GM15510 (cell line): ENCODE results near the gene HSD17B2.

ENCODE experiments used
- POLR2A ChIP-seq: IDR thresholded peaks from 3 replicates; pipeline ENCODE4 v1.6.1; 2011; ENCODE audit warnings: borderline replicate concordance; ENCODE audit not compliant: insufficient read length; ENCODE audit errors: extremely low read depth

The HSD17B2 gene

DNA sequence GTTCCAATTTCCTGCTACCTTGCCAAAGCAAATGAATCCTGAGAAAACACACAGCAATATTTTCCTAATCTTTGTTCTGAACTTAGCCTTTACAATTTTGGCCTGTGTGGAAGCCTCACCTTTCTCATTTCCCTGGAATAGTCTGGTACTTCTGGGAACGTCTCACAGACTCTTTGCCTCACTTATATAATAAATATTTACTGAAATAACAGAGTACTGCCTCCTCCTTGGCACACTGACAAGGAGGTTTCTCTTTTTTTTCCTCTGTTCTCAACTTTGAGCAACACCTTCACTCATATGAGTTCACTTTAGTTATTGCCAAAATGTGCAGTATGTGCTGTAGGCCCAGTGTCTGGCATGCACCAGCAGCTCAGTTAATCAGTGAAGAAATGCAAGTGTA lies 37.3 kb downstream of the HSD17B2 start:
- no peak for TF ChIP-seq POLR2A

DNA sequence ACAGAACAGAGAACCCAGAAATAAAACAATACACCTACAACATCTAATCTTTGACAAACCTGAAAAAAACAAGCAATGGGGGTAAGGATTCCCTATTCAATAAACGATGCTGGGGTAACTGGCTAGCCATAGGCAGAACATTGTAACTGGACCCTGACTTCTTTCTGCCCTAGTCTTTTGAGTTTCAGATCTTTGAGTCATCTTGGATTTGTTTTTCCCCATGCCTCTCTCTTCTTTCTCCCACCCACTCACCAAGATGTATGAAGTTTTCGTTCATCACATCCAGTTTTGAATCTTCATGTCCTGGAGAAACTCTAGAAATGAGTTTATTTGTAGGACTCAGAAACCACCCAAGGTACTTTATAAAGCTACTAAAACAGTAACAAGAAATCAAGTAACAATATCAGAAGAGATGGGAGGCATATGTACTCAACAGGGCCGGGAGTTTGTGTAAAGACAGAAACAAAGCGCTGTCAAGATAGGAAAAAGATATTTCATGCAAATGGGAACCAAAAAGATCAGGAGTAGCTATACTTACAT lies 39.0 kb downstream of the HSD17B2 start:
- TF ChIP-seq POLR2A: no peak

DNA sequence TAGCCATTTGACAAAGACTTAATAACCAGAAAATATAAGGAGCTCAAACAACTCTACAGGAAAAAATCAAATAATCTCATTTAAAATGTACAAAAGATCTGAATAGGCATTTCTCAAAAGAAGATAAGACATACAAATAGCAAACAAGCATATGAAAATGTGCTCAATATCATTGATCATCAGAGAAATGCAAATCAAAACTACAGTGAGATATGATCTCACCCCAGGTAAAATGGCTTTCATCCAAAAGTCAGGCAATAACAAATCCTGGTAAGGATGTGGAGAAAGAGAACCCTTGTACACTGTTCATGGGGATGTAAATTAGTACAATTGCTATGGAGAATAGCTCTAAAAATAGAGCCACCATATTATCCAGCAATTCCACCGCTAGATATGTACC lies 43.1 kb downstream of the HSD17B2 start:
- no peak for TF ChIP-seq POLR2A

DNA sequence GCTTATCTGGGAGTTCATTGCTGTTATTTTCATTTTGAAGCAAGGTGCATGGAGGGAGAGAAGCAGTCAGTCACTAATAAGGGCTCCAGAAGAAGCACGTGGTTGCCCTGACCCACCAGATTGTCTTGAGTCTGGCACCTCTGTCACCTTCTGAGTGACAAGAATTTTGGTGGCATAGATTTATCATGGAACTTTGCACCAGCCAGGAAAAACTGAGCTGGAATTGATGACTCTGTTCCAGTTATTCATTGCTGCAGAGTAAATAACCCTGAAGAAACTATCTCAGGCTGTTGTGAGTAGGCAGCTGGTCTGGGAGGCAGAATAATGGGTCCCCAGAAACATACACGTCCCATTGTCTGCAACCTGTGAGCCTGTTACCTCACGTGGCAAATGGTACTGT lies 44.8 kb downstream of the HSD17B2 start:
- no peak for TF ChIP-seq POLR2A

DNA sequence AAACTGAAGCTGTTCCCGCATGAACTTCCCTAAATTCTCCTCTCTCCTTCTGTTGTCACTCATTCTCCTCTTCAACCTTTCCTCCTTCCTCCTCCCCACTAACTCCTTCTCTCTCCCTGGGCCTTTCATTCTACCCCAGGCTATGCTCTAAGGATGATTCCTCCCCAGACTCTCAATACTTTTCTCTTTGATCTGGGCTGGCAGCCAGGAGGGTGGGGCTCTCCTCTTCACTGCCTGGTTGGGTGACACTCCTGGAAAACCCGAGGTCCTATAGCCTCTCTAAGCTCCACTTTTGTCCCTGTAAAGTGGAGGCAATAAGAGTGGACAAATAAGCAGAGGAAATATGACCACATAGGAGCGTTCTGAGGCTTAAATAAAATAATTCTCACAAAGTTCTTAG lies 46.2 kb downstream of the HSD17B2 start:
- no peak for TF ChIP-seq POLR2A

DNA sequence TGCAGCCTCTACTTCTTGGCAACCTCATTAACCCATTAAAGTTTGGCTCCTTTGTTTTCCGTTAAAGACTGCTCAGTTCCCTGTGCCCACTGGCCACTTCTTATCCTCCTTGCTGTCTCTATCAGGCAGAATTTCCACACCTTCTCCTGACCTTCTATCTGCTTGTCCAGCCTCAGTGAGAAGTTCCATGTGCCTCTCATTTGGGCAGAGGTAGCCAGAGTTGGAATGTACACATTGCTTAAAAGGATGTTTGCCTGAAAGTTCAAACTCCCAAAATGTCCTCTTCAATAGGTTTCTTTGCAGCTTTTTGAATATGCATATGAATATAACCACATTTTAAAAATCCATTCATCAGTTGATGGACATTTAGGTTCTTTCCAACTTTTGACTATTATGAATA lies 47.0 kb downstream of the HSD17B2 start:
- TF ChIP-seq POLR2A: no peak

DNA sequence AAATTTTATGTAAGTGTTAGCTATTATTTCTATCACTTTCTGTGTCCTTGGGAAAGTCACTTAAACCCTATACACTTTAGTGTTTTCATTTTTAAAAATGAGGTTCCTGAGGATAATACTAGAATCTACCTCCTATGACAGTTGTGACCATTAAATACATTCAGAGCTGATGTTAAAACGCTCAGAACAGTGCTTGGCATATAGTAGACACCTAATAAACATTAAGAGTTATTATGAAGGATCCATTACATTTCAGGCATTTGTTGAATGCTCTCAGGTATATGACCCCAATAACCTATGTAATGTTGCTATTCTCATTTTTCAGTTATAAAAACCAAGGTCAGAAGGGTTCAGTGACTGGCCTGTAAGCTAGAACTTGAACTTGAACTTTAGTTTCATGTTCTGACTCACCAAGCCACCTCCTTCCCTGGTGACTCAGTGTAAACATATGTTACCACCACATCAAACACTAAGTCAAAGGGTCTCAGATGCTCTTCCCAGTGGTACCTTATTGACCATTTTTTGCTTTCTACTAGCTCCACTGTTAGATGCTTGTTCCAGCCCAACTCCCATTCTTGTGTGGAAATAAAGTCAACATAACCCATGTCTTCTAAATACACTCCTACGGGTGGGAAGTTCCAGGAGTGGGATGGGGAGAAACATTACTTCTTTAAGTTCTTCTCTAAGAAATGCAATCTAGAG lies 47.6 kb downstream of the HSD17B2 start:
- TF ChIP-seq POLR2A: no peak

DNA sequence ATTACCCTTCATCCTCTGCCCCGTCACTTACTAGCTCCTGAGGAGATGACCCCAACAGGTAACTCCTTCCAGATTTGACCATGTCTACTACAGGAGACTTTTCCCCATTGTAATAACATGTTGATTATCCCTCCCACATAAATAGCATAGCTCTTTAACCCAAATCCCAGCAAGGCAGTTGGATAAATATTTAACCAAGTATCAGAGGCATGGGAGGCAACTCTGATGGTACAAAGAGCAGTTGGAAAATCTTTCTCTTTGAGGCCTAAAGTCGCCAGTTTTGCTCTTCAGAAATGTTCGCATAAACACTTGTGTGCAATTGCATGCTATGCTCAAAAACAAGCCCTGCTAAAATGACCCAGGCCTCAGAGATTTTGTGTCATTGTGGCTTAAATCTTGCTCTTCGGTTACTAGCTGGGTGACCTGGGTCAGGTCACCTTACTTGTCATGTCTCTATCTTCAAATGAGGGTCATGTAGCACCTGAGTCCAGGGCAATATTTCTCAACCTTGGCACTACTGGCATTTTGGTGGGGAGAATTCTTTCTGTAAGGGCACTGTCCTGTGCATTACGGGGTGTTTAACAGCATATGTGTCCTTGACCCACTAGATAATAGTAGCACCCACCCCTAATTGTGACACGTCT lies 48.8 kb downstream of the HSD17B2 start:
- TF ChIP-seq POLR2A: no peak

DNA sequence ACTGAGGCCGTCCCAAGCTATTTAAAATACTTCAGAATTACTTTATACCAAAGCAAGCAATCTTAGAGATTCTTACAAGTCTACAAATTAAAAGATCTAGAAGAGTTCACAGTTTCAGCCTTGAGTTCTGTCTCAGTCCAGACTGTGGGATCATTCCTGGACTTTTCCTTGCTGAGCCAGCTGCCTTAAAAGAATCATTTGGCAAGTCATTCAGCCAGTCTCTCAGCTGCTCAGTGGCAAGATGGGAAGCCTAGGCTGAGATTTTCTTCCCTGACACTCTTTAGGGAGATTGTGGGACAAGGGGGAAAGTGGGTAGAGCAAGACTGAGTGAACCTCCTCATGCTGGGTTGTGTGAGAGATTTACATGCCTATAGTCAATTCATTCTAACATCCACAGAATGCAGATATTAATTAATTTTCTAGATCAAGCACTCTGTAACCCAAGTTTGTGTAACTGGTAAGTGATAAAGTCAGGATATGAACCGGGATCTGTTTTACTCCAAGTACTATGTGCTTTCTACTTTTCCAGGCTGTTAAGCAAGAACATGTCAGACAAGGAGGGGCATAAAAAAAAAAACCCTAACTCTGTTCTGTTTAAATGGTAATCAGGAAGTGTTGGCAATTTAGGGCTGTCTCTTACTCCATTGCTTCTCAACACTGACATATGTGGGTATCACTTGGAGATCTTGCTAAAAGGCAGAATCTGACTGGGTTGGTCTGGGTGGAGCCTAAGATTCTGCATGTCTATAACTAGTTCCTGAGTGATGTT lies 50.1 kb downstream of the HSD17B2 start:
- no peak for TF ChIP-seq POLR2A

DNA sequence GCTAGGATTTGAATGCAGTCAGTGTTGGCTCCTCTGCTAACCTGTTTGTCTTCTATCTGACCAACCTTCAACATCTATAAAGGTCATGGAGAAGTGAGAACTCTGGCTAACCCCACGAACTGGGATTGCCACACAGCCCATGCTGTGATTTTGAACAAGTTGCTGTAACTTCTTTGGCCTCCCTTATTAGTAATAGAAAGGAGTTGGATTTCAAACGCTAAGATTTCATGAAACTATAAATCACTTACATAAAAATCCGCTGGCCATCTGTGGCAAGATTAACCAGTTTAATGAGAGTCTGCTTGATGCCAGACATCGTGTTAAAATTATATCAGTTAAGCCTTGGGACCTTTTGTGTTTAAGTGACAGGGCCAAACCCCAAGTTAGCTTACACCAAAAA lies 53.4 kb downstream of the HSD17B2 start:
- TF ChIP-seq POLR2A: no peak

DNA sequence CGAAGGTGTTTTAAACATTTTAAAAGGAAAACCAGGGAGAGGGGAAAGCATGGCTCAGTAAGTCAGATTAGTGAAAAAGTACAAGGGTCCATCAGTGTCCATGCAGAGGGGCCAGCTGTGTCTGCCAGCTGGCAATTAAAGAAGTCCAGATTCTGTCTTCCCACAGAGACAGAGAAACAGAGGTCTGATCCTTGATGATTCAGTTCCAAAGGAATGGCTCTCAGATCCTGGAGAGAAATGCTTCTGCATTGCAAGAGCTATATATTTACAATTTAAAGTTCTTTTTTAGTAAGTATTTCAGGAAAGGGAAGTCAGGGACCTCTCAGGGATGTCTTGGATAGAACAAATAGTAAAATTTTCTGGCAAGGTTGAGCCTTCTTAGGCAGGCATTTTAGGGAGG lies 56.2 kb downstream of the HSD17B2 start:
- TF ChIP-seq POLR2A: no peak

DNA sequence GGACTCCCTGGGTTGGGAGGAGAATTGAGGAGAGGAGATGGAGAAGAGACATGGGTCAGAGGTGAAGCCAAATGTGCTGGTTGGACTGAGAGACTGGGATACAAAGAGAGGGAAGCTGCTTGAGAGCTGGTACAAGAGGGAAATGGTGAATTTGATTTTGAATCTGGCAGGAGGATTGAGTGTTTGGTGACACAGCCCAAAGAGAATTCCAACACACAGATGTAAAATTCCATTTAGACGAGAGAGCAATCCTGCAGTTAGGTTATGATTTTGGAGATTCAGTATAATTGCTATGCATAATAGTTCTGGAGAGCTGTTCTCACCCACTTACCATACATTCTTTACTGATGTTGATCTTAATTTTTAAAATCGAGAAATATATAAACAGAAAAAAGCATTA lies 57.7 kb downstream of the HSD17B2 start:
- TF ChIP-seq POLR2A: no peak

DNA sequence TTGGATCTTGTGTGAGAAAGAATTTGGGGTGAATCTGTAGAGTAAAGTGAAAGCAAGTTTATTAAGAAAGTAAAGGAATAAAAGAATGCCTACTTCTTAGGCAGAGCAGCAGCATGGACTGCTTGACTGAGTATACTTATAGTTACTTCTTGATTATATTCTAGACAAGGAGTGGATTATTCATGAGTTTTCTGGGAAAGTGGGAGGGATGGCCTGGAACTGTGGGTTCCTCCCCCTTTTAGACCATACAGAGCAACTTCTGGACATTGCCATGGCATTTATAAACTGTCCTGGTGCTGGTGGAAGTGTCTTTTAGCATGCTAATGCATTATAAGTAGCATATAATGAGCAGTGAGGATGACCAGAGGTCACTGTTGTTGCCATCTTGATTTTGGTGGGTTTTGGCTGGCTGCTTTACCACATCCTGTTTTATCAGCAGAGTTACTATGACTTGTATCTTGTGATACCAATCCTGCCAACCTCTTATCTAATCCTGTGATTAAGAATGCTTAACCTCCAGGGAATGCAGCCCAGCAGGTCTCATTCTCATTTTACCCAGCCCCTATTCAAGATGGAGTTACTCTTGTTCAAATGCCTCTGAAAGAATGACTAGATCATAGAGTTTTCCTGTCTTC lies 58.7 kb downstream of the HSD17B2 start:
- TF ChIP-seq POLR2A: no peak

DNA sequence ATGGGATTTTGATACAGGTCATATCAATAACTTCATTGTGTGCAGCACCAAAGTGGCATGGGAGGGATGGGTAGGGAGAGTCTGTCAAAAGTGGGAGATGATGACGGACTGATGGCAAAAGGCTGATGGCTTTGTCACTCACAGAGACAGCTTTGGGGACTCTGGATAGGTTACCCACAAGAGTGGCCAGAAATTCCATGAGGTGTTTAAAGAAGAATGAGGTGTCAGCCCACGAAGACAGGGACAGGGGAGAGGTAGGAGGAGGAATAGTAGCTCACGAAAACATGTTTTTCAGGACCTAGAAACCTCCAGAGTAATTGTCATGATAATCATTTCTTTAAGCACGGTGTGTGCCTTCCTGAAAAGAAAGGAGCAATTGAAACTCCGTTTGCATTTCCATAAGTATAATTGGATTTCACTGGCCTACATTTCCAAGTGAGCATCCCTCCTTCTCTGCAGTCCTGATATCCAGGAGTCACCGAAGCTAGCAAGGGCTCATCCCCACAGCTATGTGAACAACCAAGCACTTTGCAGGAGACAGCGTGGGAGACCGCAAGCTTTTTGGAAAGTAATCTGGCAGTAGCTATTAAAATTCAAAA lies 60.0 kb downstream of the HSD17B2 start:
- no peak for TF ChIP-seq POLR2A

DNA sequence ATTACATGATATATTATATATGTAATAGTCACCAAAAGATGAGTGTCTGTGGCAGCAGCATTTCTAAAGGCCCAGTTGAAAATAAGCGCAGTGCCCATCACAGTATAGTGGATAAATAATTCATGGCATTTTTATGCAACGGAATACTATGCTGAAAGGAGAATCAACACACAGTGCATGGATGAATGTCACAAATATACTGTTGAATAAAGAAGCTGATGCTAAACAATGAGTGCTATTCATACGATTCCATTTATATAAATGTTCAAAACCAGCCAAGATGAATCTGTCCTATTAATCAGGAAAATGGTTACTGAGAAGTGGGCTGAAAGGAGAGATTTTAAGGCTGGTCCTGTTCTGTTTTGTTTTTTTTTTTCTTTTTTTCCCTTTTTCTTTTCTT lies 61.6 kb downstream of the HSD17B2 start:
- TF ChIP-seq POLR2A: no peak
